GM21381 (cell line): ENCODE results near the gene CDRT4.

Experiments used
- ATAC-seq: cut with Tn5 transposase; IDR thresholded peaks from one replicate; pipeline ENCODE4 v1.9.1; 2021; ENCODE audit warnings: mild to moderate bottlenecking, moderate library complexity; ENCODE audit not compliant: unreplicated experiment

CDRT4 gene

GRCh38 chr17:15436473-15437302 lies 30.7 kb downstream of the CDRT4 start:
- no peak for ATAC-seq

- no peak for ATAC-seq
Measured at GRCh38 chr17:15434956-15435355, 32.5 kb downstream of the CDRT4 start.

GRCh38 chr17:15432807-15433611 lies 34.4 kb downstream of the CDRT4 start:
- no peak for ATAC-seq

- no peak for ATAC-seq
Measured at GRCh38 chr17:15431766-15432165, 35.7 kb downstream of the CDRT4 start.

GRCh38 chr17:15431196-15431595 lies 36.2 kb downstream of the CDRT4 start:
- ATAC-seq, result no peak

GRCh38 chr17:15424521-15424920 lies 42.9 kb downstream of the CDRT4 start:
- no peak for ATAC-seq

- no peak for ATAC-seq
Measured at GRCh38 chr17:15422392-15422965, 44.9 kb downstream of the CDRT4 start.

- ATAC-seq, result no peak
Measured at GRCh38 chr17:15418781-15419180, 48.6 kb downstream of the CDRT4 start.

GRCh38 chr17:15414532-15415306 lies 52.7 kb downstream of the CDRT4 start:
- no peak for ATAC-seq

- no peak for ATAC-seq
Measured at GRCh38 chr17:15413101-15413771, 54.2 kb downstream of the CDRT4 start.

- ATAC-seq, result no peak
Measured at GRCh38 chr17:15412606-15413005, 54.8 kb downstream of the CDRT4 start.

GRCh38 chr17:15411384-15412198 lies 55.8 kb downstream of the CDRT4 start:
- ATAC-seq, result no peak

- no peak for ATAC-seq
Measured at GRCh38 chr17:15409721-15410250, 57.6 kb downstream of the CDRT4 start.

- no peak for ATAC-seq
Measured at GRCh38 chr17:15408803-15409202, 58.6 kb downstream of the CDRT4 start.

- ATAC-seq, result no peak
Measured at GRCh38 chr17:15406081-15406480, 61.3 kb downstream of the CDRT4 start.

- no peak for ATAC-seq
Measured at GRCh38 chr17:15405058-15405415, 62.4 kb downstream of the CDRT4 start.

- ATAC-seq, result no peak
Measured at GRCh38 chr17:15404106-15405057, 63.0 kb downstream of the CDRT4 start.

- no peak for ATAC-seq
Measured at GRCh38 chr17:15403276-15403939, 64.0 kb downstream of the CDRT4 start.
